HL-60 (cell line): Measurements from ENCODE around the gene PDCD6IP.

Source experiments
- POLR2AphosphoS5 ChIP-seq: IDR thresholded peaks from 2 replicates; pipeline ENCODE4 v1.6.1; 2012; ENCODE audit warnings: low read depth
- TF ChIP-seq, protein P1 (sequence below): IDR thresholded peaks from one replicate; pipeline ENCODE4 v1.5.1; 2011; ENCODE audit warnings: low read length, control low read depth, inconsistent platforms; ENCODE audit not compliant: insufficient read depth

- TF ChIP-seq, protein P1, sequence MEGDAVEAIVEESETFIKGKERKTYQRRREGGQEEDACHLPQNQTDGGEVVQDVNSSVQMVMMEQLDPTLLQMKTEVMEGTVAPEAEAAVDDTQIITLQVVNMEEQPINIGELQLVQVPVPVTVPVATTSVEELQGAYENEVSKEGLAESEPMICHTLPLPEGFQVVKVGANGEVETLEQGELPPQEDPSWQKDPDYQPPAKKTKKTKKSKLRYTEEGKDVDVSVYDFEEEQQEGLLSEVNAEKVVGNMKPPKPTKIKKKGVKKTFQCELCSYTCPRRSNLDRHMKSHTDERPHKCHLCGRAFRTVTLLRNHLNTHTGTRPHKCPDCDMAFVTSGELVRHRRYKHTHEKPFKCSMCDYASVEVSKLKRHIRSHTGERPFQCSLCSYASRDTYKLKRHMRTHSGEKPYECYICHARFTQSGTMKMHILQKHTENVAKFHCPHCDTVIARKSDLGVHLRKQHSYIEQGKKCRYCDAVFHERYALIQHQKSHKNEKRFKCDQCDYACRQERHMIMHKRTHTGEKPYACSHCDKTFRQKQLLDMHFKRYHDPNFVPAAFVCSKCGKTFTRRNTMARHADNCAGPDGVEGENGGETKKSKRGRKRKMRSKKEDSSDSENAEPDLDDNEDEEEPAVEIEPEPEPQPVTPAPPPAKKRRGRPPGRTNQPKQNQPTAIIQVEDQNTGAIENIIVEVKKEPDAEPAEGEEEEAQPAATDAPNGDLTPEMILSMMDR: no peak
- TF ChIP-seq POLR2AphosphoS5: no peak
Measured at GRCh38 chr3:33909547-33909946, 111.1 kb downstream of the PDCD6IP start.
